ENCODE measurements around the gene CENPT.
A peak's percentile ranks its signal among the peaks of the same experiment; 100 is the strongest.

CENPT gene

GRCh38 chr16:67833415-67834241, 13.9 kb downstream of the CENPT start:
- Mint-ChIP-seq H3K36me3 (ENCODE audit: low read depth) (peaks cover 12% of the 10 kb centered on the region), H3K4me3 (peak overlapping the region; percentile 94), H3K27ac (peak overlapping the region; percentile 85), H3K9me3 (no peaks in the 10 kb centered on the region), H3K27me3 (ENCODE audit: low read depth) (no peaks in the 10 kb centered on the region), H3K4me1 (ENCODE audit: low read depth) (peaks cover 11% of the 10 kb centered on the region)
- peak; percentile 93 for DNase-seq (ENCODE audit: low spot score)

DNA sequence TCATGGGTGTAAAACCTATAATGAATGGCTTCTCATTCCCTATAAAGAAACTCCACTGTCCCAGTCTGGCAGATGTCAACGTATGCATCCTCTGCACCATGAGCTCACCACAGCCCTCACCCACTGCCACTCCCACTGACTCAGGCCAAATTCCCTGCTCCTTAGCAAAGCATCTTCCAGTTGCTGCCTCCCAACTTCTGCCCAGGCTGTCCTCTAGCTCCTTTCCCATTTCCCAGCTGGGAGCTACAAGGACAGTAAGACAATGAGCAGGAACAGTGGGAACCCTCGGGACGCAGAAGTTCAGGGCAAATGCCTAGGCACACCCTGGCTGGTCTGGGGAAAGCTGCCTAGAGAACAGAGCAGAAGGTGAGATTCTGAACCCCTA, 14.5 kb downstream of the CENPT start:
- peak overlapping the region; percentile 94 for H3K4me3 Mint-ChIP-seq
- no peaks in the 10 kb centered on the region for H3K9me3 Mint-ChIP-seq
- peaks cover 11% of the 10 kb centered on the region for H3K4me1 Mint-ChIP-seq (ENCODE audit: low read depth)
- no peak for DNase-seq (ENCODE audit: low spot score)
- peak overlapping the region; percentile 34 for H3K27ac Mint-ChIP-seq
- H3K36me3 Mint-ChIP-seq (ENCODE audit: low read depth), result peaks cover 12% of the 10 kb centered on the region
- no peaks in the 10 kb centered on the region for H3K27me3 Mint-ChIP-seq (ENCODE audit: low read depth)

DNA sequence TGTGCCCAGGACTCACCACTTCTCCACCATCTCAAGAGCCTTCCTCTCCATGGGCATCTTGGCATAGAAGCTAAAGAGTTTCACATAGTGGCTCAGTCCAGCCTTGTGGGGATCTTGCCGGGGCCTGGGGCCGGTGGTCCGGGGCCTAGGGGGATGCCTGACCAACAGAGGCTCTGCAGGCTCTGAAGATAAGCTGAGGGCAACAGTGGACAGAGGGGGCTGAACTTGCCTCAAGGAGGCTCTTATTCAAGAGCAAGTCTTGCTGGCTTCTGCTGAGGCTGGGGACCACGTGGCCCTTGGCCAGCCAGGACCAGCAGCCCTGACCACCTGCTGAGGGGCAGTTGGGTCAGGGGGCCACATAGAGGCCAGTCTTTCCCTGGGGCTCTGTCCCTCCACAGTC, 18.8 kb downstream of the CENPT start:
- Mint-ChIP-seq H3K27ac (no peak overlapping the region), H3K27me3 (ENCODE audit: low read depth) (no peaks in the 10 kb centered on the region), H3K4me3 (no peak overlapping the region), H3K36me3 (ENCODE audit: low read depth) (peaks cover 12% of the 10 kb centered on the region), H3K4me1 (ENCODE audit: low read depth) (peaks cover 7% of the 10 kb centered on the region), H3K9me3 (no peaks in the 10 kb centered on the region)
- no peak for DNase-seq (ENCODE audit: low spot score)

DNA sequence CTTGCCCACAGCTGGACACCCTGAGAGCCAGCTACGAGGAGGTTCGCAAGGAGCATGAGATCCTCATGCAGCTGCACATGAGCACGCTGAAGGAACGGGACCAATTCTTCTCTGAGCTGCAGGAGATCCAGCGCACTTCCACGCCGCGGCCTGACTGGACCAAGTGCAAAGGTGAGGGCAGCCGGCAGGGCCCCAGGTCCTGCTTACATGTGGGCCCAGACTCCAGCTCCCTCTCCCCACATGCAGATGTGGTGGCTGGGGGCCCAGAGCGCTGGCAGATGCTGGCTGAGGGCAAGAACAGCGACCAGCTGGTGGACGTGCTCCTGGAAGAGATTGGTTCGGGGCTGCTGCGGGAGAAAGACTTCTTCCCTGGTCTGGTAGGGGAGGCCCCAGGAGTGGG, 21.6 kb downstream of the CENPT start:
- H3K36me3 Mint-ChIP-seq (ENCODE audit: low read depth), result peaks cover 8% of the 10 kb centered on the region
- DNase-seq (ENCODE audit: low spot score), result no peak
- H3K27ac Mint-ChIP-seq, result no peak overlapping the region
- no peaks in the 10 kb centered on the region for H3K4me1 Mint-ChIP-seq (ENCODE audit: low read depth)
- no peak overlapping the region for H3K4me3 Mint-ChIP-seq
- no peaks in the 10 kb centered on the region for H3K9me3 Mint-ChIP-seq
- H3K27me3 Mint-ChIP-seq (ENCODE audit: low read depth), result no peaks in the 10 kb centered on the region

DNA sequence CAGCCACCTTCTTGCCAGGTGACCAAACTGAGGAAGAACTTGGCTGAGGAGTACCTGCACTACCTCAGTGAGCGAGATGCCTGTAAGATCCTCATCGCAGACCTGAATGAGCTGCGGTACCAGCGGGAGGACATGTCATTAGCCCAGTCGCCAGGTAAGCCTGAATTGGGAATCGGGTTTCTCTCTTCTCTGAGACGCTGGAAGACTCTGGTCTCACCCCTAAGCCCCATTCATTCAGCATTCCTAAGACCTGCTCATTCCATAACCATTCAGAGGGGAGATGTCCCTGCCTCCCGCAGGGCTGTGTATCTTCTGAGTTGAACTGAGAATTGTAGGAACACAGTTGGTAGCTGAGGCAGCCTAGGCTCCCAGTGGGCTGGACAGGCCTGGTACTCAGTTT, 22.4 kb downstream of the CENPT start:
- Mint-ChIP-seq H3K27ac (no peak overlapping the region), H3K9me3 (no peaks in the 10 kb centered on the region), H3K4me3 (no peak overlapping the region), H3K4me1 (ENCODE audit: low read depth) (no peaks in the 10 kb centered on the region), H3K27me3 (ENCODE audit: low read depth) (no peaks in the 10 kb centered on the region), H3K36me3 (ENCODE audit: low read depth) (peaks cover 4% of the 10 kb centered on the region)
- DNase-seq (ENCODE audit: low spot score), result no peak

- no peak for DNase-seq (ENCODE audit: low spot score)
These were observed 25.0 kb downstream of the CENPT start for GRCh38 chr16:67822511-67822910.

GRCh38 chr16:67820608-67821259, 26.8 kb downstream of the CENPT start:
- H3K36me3 Mint-ChIP-seq (ENCODE audit: low read depth), result no peaks in the 10 kb centered on the region
- no peaks in the 10 kb centered on the region for H3K9me3 Mint-ChIP-seq
- no peaks in the 10 kb centered on the region for H3K27me3 Mint-ChIP-seq (ENCODE audit: low read depth)
- H3K4me1 Mint-ChIP-seq (ENCODE audit: low read depth), result peaks cover 5% of the 10 kb centered on the region
- no peak overlapping the region for H3K4me3 Mint-ChIP-seq
- H3K27ac Mint-ChIP-seq, result no peak overlapping the region
- DNase-seq (ENCODE audit: low spot score), result no peak

More at GRCh38 chr16:67822511-67822910, 25.0 kb downstream of the CENPT start:
- no peak overlapping the region for H3K4me3 Mint-ChIP-seq
- no peaks in the 10 kb centered on the region for H3K36me3 Mint-ChIP-seq (ENCODE audit: low read depth)
- H3K27me3 Mint-ChIP-seq (ENCODE audit: low read depth), result no peaks in the 10 kb centered on the region
- no peak overlapping the region for H3K27ac Mint-ChIP-seq
- H3K4me1 Mint-ChIP-seq (ENCODE audit: low read depth), result no peaks in the 10 kb centered on the region
- H3K9me3 Mint-ChIP-seq, result no peaks in the 10 kb centered on the region

DNA sequence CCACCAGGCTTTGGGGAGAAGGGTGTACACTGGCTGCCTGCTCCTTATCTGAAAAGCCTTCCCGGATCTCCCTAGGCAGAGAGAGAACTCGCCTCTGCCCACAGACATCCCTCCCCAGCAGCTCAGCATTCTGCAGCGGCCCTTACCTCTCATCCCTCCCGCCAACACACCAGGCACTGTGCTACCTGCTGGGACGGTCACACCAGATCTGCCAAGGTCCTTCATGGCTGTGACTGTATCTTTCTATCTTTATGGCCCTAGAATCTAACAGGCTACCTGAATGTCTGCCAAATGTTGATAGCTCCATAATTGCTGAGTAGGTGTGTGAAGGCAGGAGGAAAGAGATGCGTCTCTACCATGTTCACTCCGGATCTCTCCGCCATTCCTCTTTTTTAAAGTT, 32.9 kb downstream of the CENPT start:
- peaks cover 2% of the 10 kb centered on the region for H3K27me3 Mint-ChIP-seq (ENCODE audit: low read depth)
- H3K4me3 Mint-ChIP-seq, result no peak overlapping the region
- no peaks in the 10 kb centered on the region for H3K9me3 Mint-ChIP-seq
- peaks cover 5% of the 10 kb centered on the region for H3K4me1 Mint-ChIP-seq (ENCODE audit: low read depth)
- DNase-seq (ENCODE audit: low spot score), result no peak
- H3K36me3 Mint-ChIP-seq (ENCODE audit: low read depth), result no peaks in the 10 kb centered on the region
- H3K27ac Mint-ChIP-seq, result no peak overlapping the region

DNA sequence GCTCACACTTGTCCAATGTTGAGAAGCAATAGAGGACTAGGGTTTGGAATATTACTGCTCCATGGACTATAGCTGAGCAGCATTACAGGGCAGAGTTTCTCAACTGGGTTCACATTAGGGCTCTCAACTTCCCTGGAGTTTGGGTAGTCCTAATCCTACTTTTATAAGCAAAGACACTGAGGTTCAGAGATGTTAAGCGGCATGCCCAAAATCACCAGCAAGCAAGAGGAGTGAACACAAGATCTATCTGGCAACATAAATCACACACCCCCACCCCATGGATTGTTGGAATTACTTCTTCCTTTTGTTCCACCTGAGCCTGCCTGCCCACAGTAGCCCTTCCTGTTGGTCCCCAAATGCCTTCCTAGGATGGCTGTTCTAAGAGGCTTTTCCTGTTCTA, 35.6 kb downstream of the CENPT start:
- DNase-seq (ENCODE audit: low spot score), result no peak
- Mint-ChIP-seq H3K27ac (no peak overlapping the region), H3K9me3 (no peaks in the 10 kb centered on the region), H3K4me1 (ENCODE audit: low read depth) (peaks cover 8% of the 10 kb centered on the region), H3K27me3 (ENCODE audit: low read depth) (peaks cover 2% of the 10 kb centered on the region), H3K36me3 (ENCODE audit: low read depth) (no peaks in the 10 kb centered on the region), H3K4me3 (no peak overlapping the region)

- DNase-seq (ENCODE audit: low spot score), result no peak
- peaks cover 29% of the 10 kb centered on the region for H3K4me1 Mint-ChIP-seq (ENCODE audit: low read depth)
- H3K4me3 Mint-ChIP-seq, result peak overlapping the region; percentile 95
- H3K9me3 Mint-ChIP-seq, result no peaks in the 10 kb centered on the region
- peaks cover 21% of the 10 kb centered on the region for H3K36me3 Mint-ChIP-seq (ENCODE audit: low read depth)
- H3K27ac Mint-ChIP-seq, result peak overlapping the region; percentile 89
- peaks cover 2% of the 10 kb centered on the region for H3K27me3 Mint-ChIP-seq (ENCODE audit: low read depth)
These were observed 40.3 kb downstream of the CENPT start for GRCh38 chr16:67807148-67807682.

- Mint-ChIP-seq H3K27me3 (ENCODE audit: low read depth) (no peaks in the 10 kb centered on the region), H3K4me3 (peak within 1 kb of the TSS; percentile 95), H3K27ac (peak within 1 kb of the TSS; percentile 89), H3K36me3 (ENCODE audit: low read depth) (peaks cover 27% of the 10 kb centered on the region), H3K9me3 (no peaks in the 10 kb centered on the region), H3K4me1 (ENCODE audit: low read depth) (peaks cover 36% of the 10 kb centered on the region)
- DNase-seq (ENCODE audit: low spot score), result peak; percentile 97
These were observed 40.9 kb downstream of the CENPT start, which contains the start of the genes RANBP10 and TSNAXIP1 for GRCh38 chr16:67806428-67807147. RANBP10 (minus strand) TSS chr16:67806560; CDS start chr16:67806536, 24 bp downstream. TSNAXIP1 (plus strand) TSS chr16:67806889; CDS start chr16:67807150, 261 bp downstream.

GRCh38 chr16:67805718-67806427, 41.6 kb downstream of the CENPT start:
- Mint-ChIP-seq H3K4me1 (ENCODE audit: low read depth) (peaks cover 43% of the 10 kb centered on the region), H3K27ac (peak overlapping the region; percentile 83), H3K9me3 (no peaks in the 10 kb centered on the region), H3K4me3 (peak overlapping the region; percentile 95), H3K27me3 (ENCODE audit: low read depth) (no peaks in the 10 kb centered on the region), H3K36me3 (ENCODE audit: low read depth) (peaks cover 33% of the 10 kb centered on the region)
- DNase-seq (ENCODE audit: low spot score), result no peak

- DNase-seq (ENCODE audit: low spot score), result no peak
- H3K9me3 Mint-ChIP-seq, result no peaks in the 10 kb centered on the region
- H3K4me3 Mint-ChIP-seq, result peak overlapping the region; percentile 95
- no peaks in the 10 kb centered on the region for H3K27me3 Mint-ChIP-seq (ENCODE audit: low read depth)
- peaks cover 47% of the 10 kb centered on the region for H3K4me1 Mint-ChIP-seq (ENCODE audit: low read depth)
- peak overlapping the region; percentile 83 for H3K27ac Mint-ChIP-seq
- peaks cover 41% of the 10 kb centered on the region for H3K36me3 Mint-ChIP-seq (ENCODE audit: low read depth)
These were observed 42.5 kb downstream of the CENPT start for GRCh38 chr16:67804853-67805542.
